Right ventricle myocardium superior (tissue), 1 donor: ENCODE measurements around the gene APMAP. TPM values are rescaled to one million over a fixed set of nuclear protein-coding genes. Genes with fewer than 3 reads are reported as not detected.
A peak's percentile ranks its signal among the peaks of the same experiment; 100 is the strongest.
"Not testable (repeated sequence)": the region's sequence is repeated elsewhere in the genome, so short reads cannot be mapped to it uniquely, and the experiment has no call there.

ENCODE experiments used
- ATAC-seq: fragments of 200-7000 bp; cut with Tn5 transposase; one replicate; pipeline ENCODE4 v1.9.1; 2020; ENCODE audit warnings: mild to moderate bottlenecking; ENCODE audit not compliant: poor library complexity
- DNase-seq: peaks from one replicate; pipeline ENCODE4 v3.0.0-alpha.2; 2020
- intact Hi-C: fragments of 100-400 bp; cut with DNase I; formaldehyde crosslinking; loops from one replicate; pipeline ENCODE4 v1.11.2; 2022
- total RNA-seq: library from RNA; stranded (reverse); fragmentation: NEBNext Ultra II Directional; extraction: Animal tissue kit (Norgen Biotek cat#: 25700); gene quantifications from one replicate; pipeline ENCODE4 v1.2.1, GENCODE V29; 2021
- donor health status: DM: no; HTN: yes; CAD: no; lungs with severe emphysema.

APMAP gene
- total RNA-seq, 1 donor from 2014 or later, result 23.2 TPM

DNA sequence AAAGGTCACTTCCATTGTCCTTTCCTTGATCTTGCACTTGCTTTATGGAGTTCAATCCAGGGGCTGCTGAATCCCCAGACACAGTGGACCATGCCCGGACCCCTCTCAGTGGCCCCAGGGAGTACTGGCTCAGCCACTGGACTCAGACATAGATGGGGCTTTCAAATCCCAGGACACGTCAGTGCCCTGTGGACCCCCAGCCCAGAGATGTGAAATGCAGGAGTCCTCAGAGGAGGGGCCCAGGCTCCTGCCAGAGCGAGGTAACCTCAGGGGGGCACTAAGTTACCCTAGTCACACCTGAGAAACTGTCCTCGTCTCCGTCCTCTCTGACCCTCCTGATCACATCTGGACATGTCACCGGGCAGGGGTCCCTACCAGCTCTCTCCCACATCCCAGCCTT lies 18.7 kb upstream of the APMAP start:
- ATAC-seq, result no peak

DNA sequence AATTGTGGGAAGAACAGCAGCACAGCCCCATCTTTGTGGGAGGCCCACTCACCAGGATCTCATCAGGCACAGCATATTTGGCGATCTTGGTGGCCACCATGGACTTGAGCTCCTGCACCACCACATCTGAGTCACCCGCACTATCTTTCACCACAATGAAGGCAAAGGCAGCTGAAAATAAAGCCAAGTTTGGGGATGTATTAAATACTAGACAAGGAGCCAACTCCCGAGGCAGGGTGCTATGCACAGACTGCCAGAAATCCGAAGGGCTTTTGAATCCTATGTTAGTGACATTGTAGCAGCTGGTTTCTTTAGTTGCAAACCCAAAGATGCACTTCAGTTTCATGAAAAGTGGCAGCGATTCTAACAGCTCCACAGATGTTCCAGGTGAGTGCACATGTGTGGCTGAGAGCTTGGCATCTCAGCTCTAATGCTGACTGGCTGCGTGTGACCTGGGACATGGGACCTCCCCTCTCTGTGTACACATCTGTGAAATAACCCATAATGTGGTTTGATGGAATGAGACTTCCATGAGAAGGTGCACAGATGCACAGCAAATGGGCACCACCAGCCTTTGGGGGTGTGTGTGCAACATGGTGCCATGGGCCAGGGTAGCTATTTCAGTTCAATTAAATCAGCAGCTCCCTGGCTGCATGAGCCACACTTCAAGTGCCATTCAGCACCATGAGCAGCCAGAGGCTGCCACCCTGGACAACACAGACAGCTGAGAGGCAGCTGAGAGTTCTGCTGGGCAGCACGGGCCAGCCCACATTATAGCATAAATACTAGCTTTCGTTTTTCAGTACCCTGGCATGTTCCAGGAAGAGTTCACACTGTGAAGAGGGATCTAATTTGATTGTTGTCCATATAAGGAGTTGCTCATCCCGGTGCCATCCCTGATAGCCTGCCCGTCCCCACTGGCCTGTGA lies 16.9 kb upstream of the APMAP start:
- DNase-seq, result no peak
- intact Hi-C loops, result no loop called here

More for the DNA sequence above, 18.7 kb upstream of the APMAP start:
- DNase-seq, result no peak
- intact Hi-C loops, result no loop called here

DNA sequence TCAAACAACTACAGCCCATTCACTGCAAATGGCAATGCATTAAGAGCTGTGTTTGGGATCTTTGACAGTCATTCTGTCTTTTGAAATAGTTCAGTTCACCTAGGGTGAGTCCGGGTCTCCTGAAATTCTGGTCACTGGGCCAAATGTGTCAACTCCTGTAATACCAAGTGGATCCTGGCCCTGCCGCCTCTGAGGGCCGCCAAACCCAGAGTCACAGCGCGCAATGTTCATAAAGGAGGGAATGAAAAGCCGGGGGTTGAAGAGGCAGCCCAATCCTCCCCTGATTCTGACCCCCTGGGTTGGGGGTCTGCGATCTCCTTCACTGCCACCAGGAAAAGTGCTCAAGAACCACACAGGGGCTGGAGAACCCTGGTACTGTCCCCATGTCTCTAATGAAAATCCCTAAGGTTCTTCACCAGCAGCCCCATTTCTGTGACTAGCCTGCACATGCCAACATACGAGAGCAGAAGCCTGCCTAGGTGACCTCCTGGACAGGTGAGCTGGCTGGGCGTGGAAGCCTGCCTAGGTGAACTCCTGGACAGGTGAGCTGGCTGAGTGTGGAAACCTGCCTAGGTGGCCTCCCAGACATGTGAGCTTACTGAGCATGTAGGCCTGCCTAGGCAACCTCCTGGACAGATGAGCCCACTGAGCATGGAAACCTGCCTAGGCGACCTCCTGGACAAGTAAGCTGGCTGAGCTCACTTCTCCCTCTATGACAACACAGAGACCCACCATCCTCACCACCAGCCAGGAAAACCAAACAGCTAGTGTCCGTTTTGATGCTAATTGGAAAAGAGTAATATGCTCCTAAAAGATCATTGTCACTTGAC lies 16.1 kb upstream of the APMAP start:
- ATAC-seq (peak; percentile 34), DNase-seq (no peak)
- intact Hi-C loops, result no loop called here

More for the DNA sequence above, 16.9 kb upstream of the APMAP start:
- ATAC-seq, result peak; percentile 51

DNA sequence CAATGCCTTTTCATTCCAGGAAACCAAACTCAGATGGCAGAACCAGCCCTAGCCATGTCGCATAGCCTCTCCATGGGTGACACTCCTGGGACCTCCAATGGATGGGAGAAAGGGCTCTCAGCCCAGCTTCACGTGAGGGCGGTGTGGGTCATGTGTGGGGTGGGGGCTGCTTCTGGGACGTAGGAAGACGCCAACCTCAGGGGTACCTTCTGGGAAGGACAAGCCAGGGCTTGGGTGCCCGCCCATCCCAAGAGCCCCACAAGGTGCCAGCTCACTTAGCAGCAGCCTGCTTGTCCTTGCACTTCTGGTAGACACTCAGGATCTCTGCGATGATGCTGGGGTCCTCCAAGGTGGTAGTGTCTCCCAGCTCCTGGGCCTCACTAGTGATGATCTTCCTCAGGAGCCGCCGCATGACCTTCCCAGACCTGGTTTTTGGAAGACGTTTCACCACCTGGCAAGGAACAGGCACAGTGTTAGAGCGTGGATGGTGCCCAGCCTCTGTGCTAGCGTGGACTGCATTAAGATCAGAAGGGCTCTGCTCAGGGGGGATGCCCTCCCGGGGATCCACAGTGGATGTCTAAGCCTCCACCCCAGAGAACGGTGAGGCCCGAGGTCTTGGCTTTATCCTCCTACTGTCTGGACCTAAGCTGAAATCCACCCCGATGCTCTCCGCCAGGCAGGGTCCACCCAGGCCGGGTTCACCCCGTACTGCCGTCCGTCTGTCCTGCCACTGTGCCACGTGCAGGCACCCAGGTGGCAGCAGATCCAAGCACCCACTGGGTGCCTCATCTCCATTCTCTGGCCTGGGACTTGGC lies 15.1 kb upstream of the APMAP start:
- ATAC-seq, result no peak
- intact Hi-C loops, result no loop called here
- DNase-seq, result no peak

DNA sequence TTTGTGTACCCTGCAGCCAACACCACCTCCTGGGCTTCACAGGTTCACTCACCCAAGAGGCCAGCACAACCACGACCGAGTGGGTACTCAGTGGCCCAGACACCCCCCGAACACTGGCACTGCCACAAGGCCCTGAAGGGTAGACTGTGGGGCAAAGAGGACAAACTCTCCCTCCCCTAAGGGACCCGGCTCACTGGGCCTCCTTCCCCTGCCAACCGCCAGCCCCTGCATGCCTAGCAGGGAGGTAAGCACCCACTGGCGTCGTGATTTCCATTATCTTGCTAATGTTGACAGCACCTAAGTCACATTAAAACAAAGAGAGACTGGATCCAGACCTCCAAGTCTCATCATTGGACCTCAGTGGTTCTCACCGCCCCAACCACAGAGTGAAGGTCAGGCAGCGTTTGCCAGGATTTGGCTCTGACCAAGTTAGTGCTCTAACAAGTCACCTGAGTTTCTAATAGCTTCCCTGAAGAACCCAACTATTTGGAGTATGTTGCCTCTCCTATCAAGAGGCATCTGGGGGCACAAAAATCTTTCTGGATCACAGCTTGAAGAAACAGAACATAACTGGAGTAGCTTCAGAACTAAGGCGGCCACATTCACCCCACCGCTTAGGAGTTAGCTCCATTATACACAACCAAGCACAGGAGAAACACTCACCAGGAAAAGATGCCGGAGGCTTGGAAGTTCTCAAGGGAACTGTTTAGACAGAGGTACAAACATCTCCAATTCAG lies 14.0 kb upstream of the APMAP start:
- ATAC-seq (no peak), DNase-seq (no peak)
- intact Hi-C loops, result no loop called here

GRCh38 chr20:25005661-25006060 lies 13.1 kb upstream of the APMAP start:
- no peak for ATAC-seq
- intact Hi-C loops, result no loop called here

GRCh38 chr20:25005220-25005619 lies 12.7 kb upstream of the APMAP start:
- intact Hi-C loops, result no loop called here
- DNase-seq, result no peak
- peak; percentile 60 for ATAC-seq

More at GRCh38 chr20:25005661-25006060, 13.1 kb upstream of the APMAP start:
- no peak for DNase-seq

DNA sequence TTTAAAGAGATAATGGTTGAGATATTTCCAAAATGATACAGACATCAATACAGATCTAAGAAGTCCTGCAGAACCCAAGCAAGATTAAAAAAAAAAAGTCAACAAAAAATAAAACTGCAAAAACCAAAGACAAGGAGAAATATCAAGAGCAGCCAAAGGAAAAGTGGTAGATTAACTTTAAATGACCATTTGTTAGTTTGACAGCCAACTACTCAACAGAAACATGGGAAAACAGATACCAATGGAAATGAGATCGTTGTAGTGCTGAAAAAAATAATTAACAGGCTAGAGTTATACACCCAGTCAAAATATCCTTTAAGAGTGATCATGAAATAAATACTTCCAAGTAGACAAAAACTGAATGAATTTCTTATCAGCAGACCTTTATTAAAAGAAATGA lies 10.5 kb upstream of the APMAP start:
- intact Hi-C loops, result no loop called here
- ATAC-seq (no peak), DNase-seq (no peak)

GRCh38 chr20:25001323-25001722 lies 8.8 kb upstream of the APMAP start:
- ATAC-seq, intact Hi-C loops, DNase-seq: not testable (repeated sequence)

- intact Hi-C loops, result no loop called here
- DNase-seq (peak; percentile 81), ATAC-seq (peak; percentile 67)
Measured at GRCh38 chr20:25000268-25000801, 7.8 kb upstream of the APMAP start.

DNA sequence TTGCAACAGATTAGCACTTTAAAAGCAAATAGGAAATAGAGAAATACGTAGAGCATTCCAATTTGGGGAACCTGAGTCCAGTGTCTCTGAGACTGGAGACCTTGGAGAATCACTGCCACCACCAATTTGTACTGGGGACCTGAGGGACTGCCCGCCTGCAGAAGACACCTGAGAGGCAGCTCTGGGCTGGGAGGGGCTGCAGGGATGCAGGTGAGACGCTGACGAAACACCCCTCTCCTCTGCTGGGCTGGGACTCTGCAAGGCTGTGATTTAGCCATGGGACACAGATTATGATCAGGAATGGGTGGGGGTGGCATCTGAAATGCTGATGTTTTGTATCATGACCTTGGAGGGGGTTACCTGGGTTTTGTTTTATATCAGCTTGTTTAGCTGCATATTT lies 7.0 kb upstream of the APMAP start:
- ATAC-seq (no peak), DNase-seq (no peak)
- intact Hi-C loops, result no loop called here

- ATAC-seq (peak; percentile 62), DNase-seq (no peak)
- intact Hi-C loops, result no loop called here
Measured at GRCh38 chr20:24998631-24999445, 6.3 kb upstream of the APMAP start.

- intact Hi-C loops, result no loop called here
- DNase-seq (no peak), ATAC-seq (no peak)
Measured at GRCh38 chr20:24998121-24998520, 5.6 kb upstream of the APMAP start.

- ATAC-seq (no peak), DNase-seq (no peak)
- intact Hi-C loops, result no loop called here
Measured at GRCh38 chr20:24996449-24997377, 4.2 kb upstream of the APMAP start.

DNA sequence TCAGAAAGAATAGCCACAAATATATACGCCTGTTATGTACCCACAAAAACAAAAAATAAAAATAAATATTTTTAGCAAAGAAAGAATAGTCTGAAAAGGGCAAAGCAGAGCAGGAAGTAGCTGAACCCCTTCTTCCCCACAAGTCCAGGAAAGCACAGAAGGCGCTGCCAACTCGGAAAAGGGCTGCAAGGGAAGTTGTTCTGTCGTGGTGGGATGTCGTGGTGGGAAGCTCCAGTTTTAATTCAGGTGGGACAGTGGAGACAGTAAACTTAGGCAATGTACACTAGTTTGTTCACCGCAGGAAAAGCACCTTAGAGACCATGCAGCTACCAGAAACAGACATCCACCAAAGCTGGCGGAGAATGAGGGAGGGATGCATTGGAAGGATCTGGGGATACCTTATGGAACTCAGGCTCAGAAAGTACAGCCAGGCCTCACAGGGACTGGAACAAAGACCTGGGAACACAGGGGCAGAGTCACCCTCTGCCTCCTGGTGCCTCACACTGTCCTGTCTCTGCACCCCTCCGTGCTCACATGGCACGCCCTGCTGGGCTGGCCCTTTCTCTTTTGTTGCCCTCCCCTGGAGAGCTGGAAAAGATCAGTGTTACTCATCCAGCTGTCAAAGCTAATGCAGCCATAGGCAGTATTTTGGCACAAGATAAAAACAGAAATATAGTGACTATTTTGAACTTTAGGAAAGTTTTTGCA lies 3.3 kb upstream of the APMAP start:
- intact Hi-C loops, result loop anchor here (2.0 kb wide), 1 partner anchor 183 kb away; no protein-coding TSS in a partner anchor
- DNase-seq (no peak), ATAC-seq (no peak)
